ENCODE data around the gene ADGRV1.
"Not testable (repeated sequence)": the region's sequence is repeated elsewhere in the genome, so short reads cannot be mapped to it uniquely, and the experiment has no call there.

The ADGRV1 gene

GRCh38 chr5:90586469-90586868 is 27.9 kb downstream of the ADGRV1 start:
- TF ChIP-seq, protein P1, sequence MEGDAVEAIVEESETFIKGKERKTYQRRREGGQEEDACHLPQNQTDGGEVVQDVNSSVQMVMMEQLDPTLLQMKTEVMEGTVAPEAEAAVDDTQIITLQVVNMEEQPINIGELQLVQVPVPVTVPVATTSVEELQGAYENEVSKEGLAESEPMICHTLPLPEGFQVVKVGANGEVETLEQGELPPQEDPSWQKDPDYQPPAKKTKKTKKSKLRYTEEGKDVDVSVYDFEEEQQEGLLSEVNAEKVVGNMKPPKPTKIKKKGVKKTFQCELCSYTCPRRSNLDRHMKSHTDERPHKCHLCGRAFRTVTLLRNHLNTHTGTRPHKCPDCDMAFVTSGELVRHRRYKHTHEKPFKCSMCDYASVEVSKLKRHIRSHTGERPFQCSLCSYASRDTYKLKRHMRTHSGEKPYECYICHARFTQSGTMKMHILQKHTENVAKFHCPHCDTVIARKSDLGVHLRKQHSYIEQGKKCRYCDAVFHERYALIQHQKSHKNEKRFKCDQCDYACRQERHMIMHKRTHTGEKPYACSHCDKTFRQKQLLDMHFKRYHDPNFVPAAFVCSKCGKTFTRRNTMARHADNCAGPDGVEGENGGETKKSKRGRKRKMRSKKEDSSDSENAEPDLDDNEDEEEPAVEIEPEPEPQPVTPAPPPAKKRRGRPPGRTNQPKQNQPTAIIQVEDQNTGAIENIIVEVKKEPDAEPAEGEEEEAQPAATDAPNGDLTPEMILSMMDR (IDR thresholded peaks at IDR 0.05; ENCODE audit: insufficient read depth, low read length, poor library complexity, severe bottlenecking): no peak
- Histone ChIP-seq H3K36me3 (ENCODE audit: control insufficient read depth, insufficient read depth, low read length) (no peaks in the 10 kb centered on the region), H3K4me3 (replicated peaks; ENCODE audit: low read depth, low read length) (no peak overlapping the region), H3K27me3 (replicated peaks; ENCODE audit: control insufficient read depth, insufficient read depth, low read length) (no peaks in the 10 kb centered on the region)
- no peak for DNase-seq (ENCODE audit: extremely low read depth, insufficient read length)

DNA sequence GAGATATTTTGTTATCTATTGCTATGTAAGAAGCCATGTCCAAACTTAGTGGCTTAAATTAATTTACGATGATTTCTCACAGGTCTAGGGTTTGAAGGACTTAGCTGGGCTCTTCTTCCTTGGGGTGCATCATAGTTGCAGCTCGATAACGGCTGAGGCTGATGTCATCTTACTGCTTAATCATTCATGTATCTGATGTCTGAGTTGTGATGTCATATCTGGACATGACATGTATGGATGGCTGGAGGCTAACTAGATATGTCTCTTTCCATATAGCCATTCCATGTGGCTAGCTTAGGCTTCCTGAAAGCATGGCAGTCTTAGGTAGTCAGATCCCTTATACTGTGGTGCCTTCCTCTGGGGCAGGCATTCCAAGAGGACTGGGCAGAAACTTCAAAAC is 31.6 kb downstream of the ADGRV1 start:
- Histone ChIP-seq H3K4me3 (replicated peaks; ENCODE audit: low read depth, low read length) (no peak overlapping the region), H3K36me3 (ENCODE audit: control insufficient read depth, insufficient read depth, low read length) (no peaks in the 10 kb centered on the region), H3K27me3 (replicated peaks; ENCODE audit: control insufficient read depth, insufficient read depth, low read length) (no peaks in the 10 kb centered on the region)
- TF ChIP-seq, protein P1 (IDR thresholded peaks at IDR 0.05; ENCODE audit: insufficient read depth, low read length, poor library complexity, severe bottlenecking): no peak
- no peak for DNase-seq (ENCODE audit: extremely low read depth, insufficient read length)

DNA sequence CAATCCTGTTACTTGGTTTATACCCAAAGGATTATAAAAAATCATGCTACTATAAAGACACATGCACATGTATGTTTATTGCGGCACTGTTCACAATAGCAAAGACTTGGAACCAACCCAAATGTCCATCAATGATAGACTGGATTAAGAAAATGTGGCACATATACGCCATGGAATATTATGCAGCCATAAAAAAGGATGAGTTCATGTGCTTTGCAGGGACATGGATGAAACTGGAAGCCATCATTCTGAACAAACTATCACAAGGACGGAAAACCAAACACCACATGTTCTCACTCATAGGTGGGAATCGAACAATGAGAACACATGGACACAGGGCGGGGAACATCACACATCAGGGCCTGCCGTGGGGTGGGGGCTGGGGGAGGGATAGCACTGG is 34.5 kb downstream of the ADGRV1 start:
- not testable (repeated sequence) for H3K27me3 ChIP-seq (replicated peaks; ENCODE audit: control insufficient read depth, insufficient read depth, low read length); H3K36me3 ChIP-seq (ENCODE audit: control insufficient read depth, insufficient read depth, low read length); DNase-seq (ENCODE audit: extremely low read depth, insufficient read length); H3K4me3 ChIP-seq (replicated peaks; ENCODE audit: low read depth, low read length)

DNA sequence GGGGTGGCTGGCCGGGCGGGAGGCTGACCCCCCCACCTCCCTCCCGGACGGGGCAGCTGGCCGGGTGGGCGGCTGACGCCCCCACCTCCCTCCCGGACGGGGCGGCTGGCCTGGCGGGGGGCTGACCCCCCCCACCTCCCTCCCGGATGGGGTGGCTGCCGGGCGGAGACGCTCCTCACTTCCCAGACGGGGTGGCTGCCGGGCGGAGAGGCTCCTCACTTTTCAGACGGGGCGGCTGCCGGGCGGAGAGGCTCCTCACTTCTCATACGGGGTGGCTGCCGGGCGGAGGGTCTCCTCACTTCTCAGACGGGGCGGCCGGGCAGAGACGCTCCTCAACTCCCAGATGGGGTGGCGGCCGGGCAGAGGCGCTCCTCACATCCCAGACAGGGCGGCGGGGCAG is 37.2 kb downstream of the ADGRV1 start:
- DNase-seq (ENCODE audit: extremely low read depth, insufficient read length): not testable (repeated sequence)

DNA sequence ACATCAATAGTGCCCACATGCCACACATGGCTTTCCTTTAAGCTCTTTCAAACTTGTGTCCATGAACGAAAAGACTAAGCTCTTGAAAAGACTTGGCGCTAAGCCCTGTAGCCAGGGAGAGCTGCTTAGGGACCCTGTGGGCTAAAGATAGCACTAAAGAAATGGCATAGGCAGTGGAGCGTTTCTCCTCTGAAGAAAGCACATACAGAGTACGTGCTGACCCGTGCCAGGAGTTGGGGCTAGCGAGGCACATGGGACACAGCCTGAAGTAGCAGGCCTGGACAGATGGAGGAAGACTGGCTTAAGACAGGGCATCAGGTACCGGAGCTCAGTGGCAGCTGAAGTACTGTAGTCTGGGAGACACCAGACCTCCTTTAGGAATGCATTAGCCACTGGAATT is 39.7 kb downstream of the ADGRV1 start:
- H3K27me3 ChIP-seq (replicated peaks; ENCODE audit: control insufficient read depth, insufficient read depth, low read length): no peaks in the 10 kb centered on the region
- H3K4me3 ChIP-seq (replicated peaks; ENCODE audit: low read depth, low read length): no peak overlapping the region
- TF ChIP-seq, protein P1 (IDR thresholded peaks at IDR 0.05; ENCODE audit: insufficient read depth, low read length, poor library complexity, severe bottlenecking): no peak
- no peaks in the 10 kb centered on the region for H3K36me3 ChIP-seq (ENCODE audit: control insufficient read depth, insufficient read depth, low read length)
- DNase-seq (ENCODE audit: extremely low read depth, insufficient read length): no peak

More for the DNA sequence above, 37.2 kb downstream of the ADGRV1 start:
- not testable (repeated sequence) for H3K36me3 ChIP-seq (ENCODE audit: control insufficient read depth, insufficient read depth, low read length); H3K4me3 ChIP-seq (replicated peaks; ENCODE audit: low read depth, low read length); H3K27me3 ChIP-seq (replicated peaks; ENCODE audit: control insufficient read depth, insufficient read depth, low read length)

- H3K4me3 ChIP-seq (replicated peaks; ENCODE audit: low read depth, low read length); H3K27me3 ChIP-seq (replicated peaks; ENCODE audit: control insufficient read depth, insufficient read depth, low read length); H3K36me3 ChIP-seq (ENCODE audit: control insufficient read depth, insufficient read depth, low read length); DNase-seq (ENCODE audit: extremely low read depth, insufficient read length): not testable (repeated sequence)
These were observed 41.7 kb downstream of the ADGRV1 start for GRCh38 chr5:90600307-90600706.

DNA sequence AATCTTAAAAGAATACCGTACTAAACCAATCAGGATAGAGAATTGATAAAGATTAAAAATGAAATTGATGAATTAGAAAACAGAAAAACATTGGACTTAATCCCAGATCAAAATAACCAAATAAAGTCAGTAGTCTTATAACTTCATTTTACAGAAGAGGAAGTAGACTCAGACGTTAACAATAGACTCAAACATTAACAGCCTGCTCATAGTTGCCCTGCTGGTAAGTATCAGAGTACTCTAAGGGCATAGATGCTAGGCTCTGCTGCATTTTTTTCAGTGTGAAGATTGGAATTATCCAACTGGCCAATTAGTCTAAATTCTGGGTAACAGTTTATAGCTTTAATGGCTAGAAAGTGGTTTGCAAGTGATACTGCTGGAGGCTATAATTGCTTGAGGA is 42.9 kb downstream of the ADGRV1 start:
- DNase-seq (ENCODE audit: extremely low read depth, insufficient read length): no peak
- TF ChIP-seq, protein P1 (IDR thresholded peaks at IDR 0.05; ENCODE audit: insufficient read depth, low read length, poor library complexity, severe bottlenecking): no peak
- Histone ChIP-seq H3K27me3 (replicated peaks; ENCODE audit: control insufficient read depth, insufficient read depth, low read length) (no peaks in the 10 kb centered on the region), H3K36me3 (ENCODE audit: control insufficient read depth, insufficient read depth, low read length) (no peaks in the 10 kb centered on the region), H3K4me3 (replicated peaks; ENCODE audit: low read depth, low read length) (no peak overlapping the region)

Measured in GM06990 (cell line).